GM21381 (cell line): ENCODE data around the gene DOP1B.
"Not testable (repeated sequence)": the region's sequence is repeated elsewhere in the genome, so short reads cannot be mapped to it uniquely, and the experiment has no call there.

Experiments
- ATAC-seq: cut with Tn5 transposase; IDR thresholded peaks from one replicate; pipeline ENCODE4 v1.9.1; 2021; ENCODE audit warnings: mild to moderate bottlenecking, moderate library complexity; ENCODE audit not compliant: unreplicated experiment

Gene DOP1B

DNA sequence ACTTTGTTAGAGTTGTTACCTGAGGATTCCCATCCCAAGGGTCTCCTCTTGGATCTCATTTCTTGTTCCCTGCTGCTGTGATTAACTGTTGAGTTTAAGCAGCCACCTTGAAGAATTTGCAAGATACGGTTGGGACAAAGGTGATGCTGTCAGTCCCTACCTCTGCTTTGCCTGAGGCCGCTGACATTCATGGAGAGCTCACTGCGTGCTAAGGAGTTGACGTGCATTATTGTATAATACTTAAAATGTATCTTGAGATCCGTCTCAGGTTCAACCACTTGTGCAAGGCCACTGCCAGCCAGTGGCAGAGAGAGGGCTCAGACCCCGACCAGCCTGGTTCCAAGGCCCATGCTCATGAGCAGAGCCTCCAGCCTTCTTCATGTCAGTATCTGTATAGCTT lies 14.2 kb downstream of the DOP1B start:
- no peak for ATAC-seq

DNA sequence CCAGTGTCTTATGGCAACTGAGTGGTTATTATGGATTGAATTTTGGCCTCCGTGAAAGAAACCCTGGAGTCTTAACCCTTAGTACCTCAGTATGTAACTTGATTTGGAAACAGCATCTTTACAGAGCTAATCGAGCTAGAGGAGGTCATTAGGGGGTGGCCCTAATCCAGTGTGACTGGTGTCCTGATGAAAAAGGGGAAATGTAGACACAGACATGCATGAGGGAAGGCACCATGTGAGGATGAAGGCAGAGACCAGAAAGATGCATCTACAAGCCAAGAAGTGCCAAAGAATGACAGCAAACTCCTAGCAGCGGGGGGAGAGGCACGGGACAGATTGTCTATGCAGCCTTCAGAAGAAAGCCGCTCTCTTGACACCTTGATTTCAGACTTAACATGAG lies 14.7 kb downstream of the DOP1B start:
- no peak for ATAC-seq

DNA sequence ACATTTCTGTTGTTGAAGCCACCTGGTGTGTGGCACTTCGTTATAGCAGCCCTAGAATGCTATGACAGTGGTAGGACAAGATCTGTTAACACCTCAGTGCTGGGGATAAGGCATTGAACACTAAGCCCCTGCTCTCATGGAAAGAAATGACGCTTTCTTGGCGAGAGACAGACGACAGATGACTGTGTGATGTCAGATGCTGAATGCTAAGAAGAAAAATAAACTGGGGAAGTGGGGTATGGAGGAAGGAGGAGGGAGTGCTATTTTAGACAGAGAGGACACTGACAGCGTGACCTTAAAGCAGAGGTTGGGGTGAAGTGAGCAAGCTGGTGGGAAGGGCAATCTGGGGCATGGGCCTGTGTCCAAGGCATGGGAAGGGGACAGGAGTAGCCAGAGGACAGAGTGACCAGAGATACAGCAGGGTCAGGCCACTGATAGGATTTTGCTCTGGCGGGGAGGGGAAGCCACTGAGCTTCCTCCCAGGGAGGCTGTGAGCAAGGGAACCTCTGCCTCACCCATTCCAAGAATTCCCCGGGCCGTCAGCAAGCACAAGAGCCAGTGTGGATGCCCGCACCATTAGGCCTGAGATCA lies 15.2 kb downstream of the DOP1B start:
- no peak for ATAC-seq

DNA sequence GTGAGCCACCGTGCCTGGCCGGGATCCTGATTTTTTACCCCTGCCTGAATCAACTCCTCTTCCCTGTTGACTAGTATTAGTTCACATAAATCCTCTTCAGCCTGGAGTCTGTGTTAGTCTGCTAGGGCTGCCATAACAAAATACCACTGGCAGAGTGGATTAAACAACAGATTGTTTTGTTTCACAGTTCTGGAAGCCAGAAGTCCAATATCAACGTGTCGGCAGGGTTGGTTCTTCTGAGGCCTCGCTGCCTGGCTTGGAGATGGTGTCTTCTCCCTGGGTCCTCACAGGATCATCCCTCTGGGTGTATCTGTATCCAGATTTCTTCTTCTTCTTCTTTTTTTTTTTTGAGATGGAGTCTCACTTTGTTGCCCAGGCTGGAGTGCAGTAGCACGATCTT lies 18.2 kb downstream of the DOP1B start:
- no peak for ATAC-seq

- ATAC-seq, result no peak
These were observed 19.3 kb downstream of the DOP1B start for GRCh38 chr21:36175771-36176565.

DNA sequence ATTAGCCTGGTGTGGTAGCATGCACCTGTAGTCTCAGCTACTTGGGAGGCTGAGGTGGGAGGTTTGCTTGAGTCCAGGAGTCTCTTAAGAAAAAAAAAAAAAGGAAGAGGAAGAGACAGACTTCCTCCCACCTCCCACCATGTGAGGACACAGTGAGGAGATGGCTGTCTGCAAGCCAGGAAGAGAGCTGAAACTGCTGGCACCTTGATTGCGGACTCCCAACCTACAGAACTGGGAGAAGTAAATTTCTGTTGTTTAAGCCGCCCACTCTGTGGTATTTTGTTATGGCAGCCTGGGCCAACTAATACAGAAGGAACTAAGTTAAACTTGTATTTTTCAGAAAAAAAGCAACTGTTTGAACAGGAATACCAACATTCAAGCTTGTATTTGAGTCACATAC lies 21.7 kb downstream of the DOP1B start:
- ATAC-seq, result no peak

GRCh38 chr21:36179145-36179544 lies 22.5 kb downstream of the DOP1B start:
- no peak for ATAC-seq

GRCh38 chr21:36180963-36181362 lies 24.3 kb downstream of the DOP1B start:
- ATAC-seq, result no peak

GRCh38 chr21:36183144-36183795 lies 26.6 kb downstream of the DOP1B start:
- no peak for ATAC-seq

- ATAC-seq, result no peak
These were observed 27.9 kb downstream of the DOP1B start for GRCh38 chr21:36184545-36184944.

DNA sequence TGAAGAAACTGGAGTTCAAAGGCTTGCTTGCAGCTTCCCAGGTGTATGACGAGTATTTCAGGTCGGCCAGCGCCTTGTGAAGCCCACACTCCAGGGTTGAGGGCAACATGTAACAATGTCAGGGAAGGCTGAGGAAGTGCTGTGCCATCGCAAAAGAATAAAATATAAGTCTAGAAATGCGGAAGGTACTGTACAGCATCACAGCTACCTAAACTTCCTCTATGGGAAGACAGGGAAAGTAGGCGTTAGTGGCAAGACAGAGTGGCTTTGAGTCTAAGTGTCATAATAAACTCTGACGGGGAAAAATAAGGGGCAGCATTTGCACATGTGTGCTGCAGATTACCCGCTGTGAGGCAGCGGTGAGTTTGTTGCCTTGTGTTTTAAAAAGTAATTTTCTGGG lies 28.9 kb downstream of the DOP1B start:
- ATAC-seq, result no peak

DNA sequence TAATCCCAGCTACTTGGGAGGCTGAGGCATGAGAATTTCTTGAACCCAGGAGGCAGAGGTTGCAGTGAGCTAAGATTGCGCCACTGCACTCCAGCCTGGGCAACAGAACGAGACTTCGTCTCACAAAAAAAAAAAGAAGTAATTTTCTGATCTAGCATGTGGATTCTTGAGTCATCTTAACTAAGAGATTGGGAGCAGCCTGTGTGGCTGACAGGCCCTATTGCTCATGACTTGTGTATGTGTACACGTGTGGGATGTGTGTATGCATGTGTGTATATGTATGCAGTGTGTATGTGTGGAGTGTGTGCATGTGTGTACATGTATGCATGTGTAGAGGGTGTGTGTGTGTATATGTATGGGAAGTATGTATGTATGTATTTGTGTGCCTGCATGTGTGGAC lies 29.5 kb downstream of the DOP1B start:
- no peak for ATAC-seq

GRCh38 chr21:36186506-36187399 lies 30.1 kb downstream of the DOP1B start:
- no peak for ATAC-seq

- no peak for ATAC-seq
These were observed 31.6 kb downstream of the DOP1B start for GRCh38 chr21:36188081-36188681.

GRCh38 chr21:36188937-36189336 lies 32.3 kb downstream of the DOP1B start:
- ATAC-seq, result no peak

DNA sequence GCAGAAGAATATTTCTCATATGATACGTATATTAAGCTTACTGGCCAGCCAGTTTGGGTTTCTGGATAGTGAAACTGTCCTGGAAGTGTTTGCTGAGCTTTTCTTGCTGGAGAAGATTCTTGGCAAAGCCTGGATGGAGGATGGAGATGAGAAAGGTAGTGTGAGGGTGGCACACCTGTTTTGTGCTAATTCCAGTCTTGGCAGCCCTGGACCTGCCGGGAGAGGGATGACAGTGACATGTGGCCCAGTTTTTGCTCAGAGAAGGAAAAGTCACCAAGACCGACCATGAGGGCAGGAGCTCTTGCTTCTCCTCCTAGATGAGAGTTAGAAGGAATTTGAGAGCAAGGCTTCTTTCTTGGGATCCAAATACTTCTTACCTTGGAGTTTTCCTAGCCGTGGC lies 34.1 kb downstream of the DOP1B start:
- ATAC-seq, result no peak

DNA sequence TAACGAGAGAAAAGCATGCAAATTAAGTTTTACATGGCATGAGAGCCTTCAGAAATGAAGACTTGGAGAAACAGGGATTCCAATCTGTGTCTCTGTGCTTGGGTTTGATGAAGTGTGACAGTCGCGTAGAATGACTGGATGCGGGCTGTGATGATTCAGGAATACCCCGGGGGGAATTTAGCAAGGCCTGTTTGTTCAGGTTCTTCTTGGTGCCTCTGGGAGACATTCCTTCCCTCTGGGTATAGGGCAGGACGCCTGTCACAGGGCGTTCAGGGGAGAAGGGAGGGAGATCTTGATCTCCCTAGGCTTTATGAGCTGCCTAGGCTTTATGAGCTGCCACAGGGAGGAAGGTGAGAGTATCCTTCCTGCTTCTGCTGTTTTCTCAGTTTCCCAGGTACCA lies 36.6 kb downstream of the DOP1B start:
- no peak for ATAC-seq

DNA sequence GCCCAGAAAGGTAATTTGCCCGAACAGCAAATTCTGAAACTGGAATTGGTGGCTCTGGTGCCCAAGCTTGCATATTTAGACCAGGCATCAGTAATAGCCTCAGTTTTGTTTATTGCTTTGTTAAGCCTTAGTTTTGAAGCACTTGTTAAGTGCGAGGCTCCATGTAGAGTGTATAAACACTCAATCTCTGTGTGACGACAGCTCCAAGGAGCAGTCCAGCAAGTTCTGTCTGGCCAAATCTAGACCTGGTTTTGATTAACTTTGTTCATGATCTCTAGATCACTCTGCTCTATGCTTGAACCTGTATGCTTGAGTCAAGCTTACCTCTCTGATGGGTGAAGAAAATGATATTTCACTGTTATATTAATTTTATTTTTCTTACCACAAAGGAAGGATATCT lies 37.4 kb downstream of the DOP1B start:
- ATAC-seq, result no peak

GRCh38 chr21:36195613-36196012 lies 39.0 kb downstream of the DOP1B start:
- no peak for ATAC-seq

DNA sequence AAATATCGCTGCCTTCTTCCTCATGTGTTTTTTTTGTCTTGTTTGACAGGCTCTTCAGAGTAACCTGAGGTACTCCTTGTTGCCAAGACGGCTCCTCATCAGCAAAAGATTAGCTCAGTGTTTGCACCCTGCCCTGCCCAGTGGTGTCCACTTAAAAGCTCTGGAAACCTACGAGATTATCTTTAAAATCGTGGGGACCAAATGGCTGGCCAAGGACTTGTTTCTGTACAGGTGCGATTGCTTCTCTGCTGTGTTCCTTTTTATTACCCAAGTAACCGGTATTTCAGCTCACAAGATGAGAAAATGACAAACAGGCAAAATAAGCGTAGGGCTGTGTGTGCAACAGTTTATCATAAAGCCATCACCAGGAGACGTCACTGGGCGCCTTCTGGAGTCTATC lies 42.4 kb downstream of the DOP1B start:
- no peak for ATAC-seq

GRCh38 chr21:36199575-36199974 lies 43.0 kb downstream of the DOP1B start:
- ATAC-seq, result not testable (repeated sequence)
